ENCODE results near the gene CENPQ. TPM values are rescaled to one million over a fixed set of nuclear protein-coding genes. Genes with fewer than 3 reads are reported as not detected.

The CENPQ gene
- total and polyA plus RNA-seq, 10 donors: 3.8 to 9.6 (median 5.4) TPM

- no peak overlapping the region for H3K4me3 ChIP-seq
- H3K27me3 ChIP-seq (replicated peaks in 1 of 7): no peaks in the 10 kb centered on the region
- peaks cover 0 to 10% (median 0%) of the 10 kb centered on the region in 6 donors for H3K36me3 ChIP-seq
- no peak for DNase-seq
- intact Hi-C loops (cut with DNase I; ENCODE audit: low total_unique reads): no loop called here
- H3K4me1 ChIP-seq: no peaks in the 10 kb centered on the region
- no peaks in the 10 kb centered on the region for H3K9me3 ChIP-seq
- no peak overlapping the region for H3K27ac ChIP-seq
- TF ChIP-seq CTCF (IDR thresholded peaks at IDR 0.05 in 8 of 11, conservative IDR thresholded peaks at IDR 0.05 in 3 of 11) (no peak), POLR2A (IDR thresholded peaks at IDR 0.05) (no peak), POLR2AphosphoS5 (IDR thresholded peaks at IDR 0.05) (no peak)
- WGBS, 5 donors: 77 to 91% (median 81%) methylated on average over 1 of the region's 1 CpG
Measured at GRCh38 chr6:49499126-49499525, 36.0 kb downstream of the CENPQ start.

- DNase-seq: no peak
- H3K27ac ChIP-seq: no peak within 1 kb of the TSS
- WGBS, 5 donors: 35 to 83% (median 77%) methylated on average over 2 of the region's 2 CpGs
- no peaks in the 10 kb centered on the region for H3K9me3 ChIP-seq
- TF ChIP-seq POLR2A (IDR thresholded peaks at IDR 0.05) (no peak), CTCF (IDR thresholded peaks at IDR 0.05 in 8 of 11, conservative IDR thresholded peaks at IDR 0.05 in 3 of 11) (no peak), POLR2AphosphoS5 (IDR thresholded peaks at IDR 0.05) (no peak)
- intact Hi-C loops (cut with DNase I; ENCODE audit: low total_unique reads): no loop called here
- no peaks in the 10 kb centered on the region for H3K27me3 ChIP-seq (replicated peaks in 1 of 7)
- peaks cover 0 to 5% (median 0%) of the 10 kb centered on the region in 6 donors for H3K36me3 ChIP-seq
- H3K4me3 ChIP-seq: no peak within 1 kb of the TSS
- H3K4me1 ChIP-seq: no peaks in the 10 kb centered on the region
Measured at GRCh38 chr6:49499623-49500022, 36.5 kb downstream of the CENPQ start, which contains the start of gene GLYATL3. GLYATL3 (plus strand) TSS chr6:49499923; CDS start chr6:49511991, 12,068 bp downstream.

- Histone ChIP-seq H3K36me3 (no peaks in the 10 kb centered on the region), H3K27me3 (replicated peaks in 1 of 7) (peaks cover 0 to 4% (median 0%) of the 10 kb centered on the region in 7 donors), H3K27ac (no peak overlapping the region), H3K9me3 (peaks cover 0 to 9% (median 0%) of the 10 kb centered on the region in 8 donors), H3K4me1 (no peaks in the 10 kb centered on the region), H3K4me3 (no peak overlapping the region)
- TF ChIP-seq POLR2AphosphoS5 (IDR thresholded peaks at IDR 0.05) (no peak), POLR2A (IDR thresholded peaks at IDR 0.05) (no peak), CTCF (IDR thresholded peaks at IDR 0.05 in 8 of 11, conservative IDR thresholded peaks at IDR 0.05 in 3 of 11) (no peak)
- DNase-seq: no peak
- WGBS, 5 donors: 73 to 97% (median 88%) methylated on average over 5 of the region's 5 CpGs
- intact Hi-C loops (cut with DNase I; ENCODE audit: low total_unique reads): no loop called here
Measured at GRCh38 chr6:49504666-49505065, 41.5 kb downstream of the CENPQ start.

GRCh38 chr6:49506569-49507111 lies 43.5 kb downstream of the CENPQ start:
- intact Hi-C loops (cut with DNase I; ENCODE audit: low total_unique reads): no loop called here
- Histone ChIP-seq H3K27ac (no peak overlapping the region), H3K4me1 (no peaks in the 10 kb centered on the region), H3K4me3 (no peak overlapping the region), H3K27me3 (replicated peaks in 1 of 7) (peaks cover 0 to 8% (median 0%) of the 10 kb centered on the region in 7 donors), H3K9me3 (peaks cover 0 to 9% (median 0%) of the 10 kb centered on the region in 8 donors), H3K36me3 (no peaks in the 10 kb centered on the region)
- WGBS, 5 donors: 80 to 87% (median 85%) methylated on average over 5 of the region's 5 CpGs
- TF ChIP-seq CTCF (IDR thresholded peaks at IDR 0.05 in 8 of 11, conservative IDR thresholded peaks at IDR 0.05 in 3 of 11): no peak
- TF ChIP-seq POLR2AphosphoS5 (IDR thresholded peaks at IDR 0.05): no peak
- TF ChIP-seq POLR2A (IDR thresholded peaks at IDR 0.05): no peak
- no peak for DNase-seq
